RWPE2 (cell line): ENCODE measurements around the gene NGF.

Experiments used
- ATAC-seq: fragments of 200-7000 bp; cut with Tn5 transposase; 3 replicates; pipeline ENCODE4 v1.9.1; 2021; ENCODE audit warnings: low read depth
- DNase-seq: peaks from one replicate; pipeline ENCODE4 v3.0.0-alpha.2; 2020; ENCODE audit warnings: low spot score
- H3K27ac ChIP-seq: fragments of 450-650 bp; 2 replicates; pipeline ENCODE4 v1.5.1; 2017; ENCODE audit warnings: mild to moderate bottlenecking; ENCODE audit not compliant: poor library complexity, severe bottlenecking
- H3K27me3 ChIP-seq: fragments of 250-450 bp; sonication (Bioruptor Pico); 2 replicates; pipeline ENCODE4 v1.5.1; 2021; ENCODE audit warnings: mild to moderate bottlenecking, moderate library complexity; ENCODE audit not compliant: insufficient read depth, poor library complexity, severe bottlenecking
- H3K36me3 ChIP-seq: fragments of 250-450 bp; sonication (Bioruptor Pico); 2 replicates; pipeline ENCODE4 v1.5.1; 2020; ENCODE audit warnings: low read depth, mild to moderate bottlenecking, moderate library complexity
- H3K4me1 ChIP-seq: fragments of 250-450 bp; sonication (Bioruptor Pico); 2 replicates; pipeline ENCODE4 v1.5.1; 2021; ENCODE audit warnings: mild to moderate bottlenecking, moderate library complexity; ENCODE audit not compliant: insufficient read depth, poor library complexity, severe bottlenecking
- H3K4me3 ChIP-seq: fragments of 250-450 bp; sonication (Bioruptor Pico); 2 replicates; pipeline ENCODE4 v1.5.1; 2021; ENCODE audit warnings: mild to moderate bottlenecking, moderate library complexity; ENCODE audit not compliant: severe bottlenecking
- H3K9me3 ChIP-seq: fragments of 250-450 bp; sonication (Bioruptor Pico); 2 replicates; pipeline ENCODE4 v1.5.1; 2021; ENCODE audit warnings: mild to moderate bottlenecking, moderate library complexity; ENCODE audit not compliant: severe bottlenecking
- TF ChIP-seq, protein P1 (sequence below): fragments of 450-650 bp; IDR thresholded peaks from one replicate; pipeline ENCODE4 v1.5.1; 2017; ENCODE audit warnings: mild to moderate bottlenecking, moderate library complexity; ENCODE audit not compliant: poor library complexity, severe bottlenecking

The NGF gene

DNA sequence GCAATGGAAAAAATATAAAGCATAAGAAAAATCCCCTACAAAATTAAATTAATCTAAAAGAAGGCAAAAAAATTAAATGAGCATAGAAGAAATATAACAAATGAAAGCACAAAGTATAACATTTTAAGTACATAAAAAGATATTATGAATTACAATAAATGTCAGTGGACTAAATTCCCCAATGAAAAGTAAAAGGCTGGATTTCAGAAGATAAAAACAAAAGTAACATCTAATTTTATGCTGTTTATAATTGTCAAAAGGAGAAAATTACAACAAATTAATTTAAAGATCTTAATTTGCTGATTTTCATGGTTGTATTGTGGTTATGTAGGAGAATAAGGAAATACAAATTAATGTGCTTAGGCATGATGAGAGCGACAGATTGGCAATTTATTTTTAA is 92.8 kb downstream of the NGF start:
- TF ChIP-seq, protein P1, sequence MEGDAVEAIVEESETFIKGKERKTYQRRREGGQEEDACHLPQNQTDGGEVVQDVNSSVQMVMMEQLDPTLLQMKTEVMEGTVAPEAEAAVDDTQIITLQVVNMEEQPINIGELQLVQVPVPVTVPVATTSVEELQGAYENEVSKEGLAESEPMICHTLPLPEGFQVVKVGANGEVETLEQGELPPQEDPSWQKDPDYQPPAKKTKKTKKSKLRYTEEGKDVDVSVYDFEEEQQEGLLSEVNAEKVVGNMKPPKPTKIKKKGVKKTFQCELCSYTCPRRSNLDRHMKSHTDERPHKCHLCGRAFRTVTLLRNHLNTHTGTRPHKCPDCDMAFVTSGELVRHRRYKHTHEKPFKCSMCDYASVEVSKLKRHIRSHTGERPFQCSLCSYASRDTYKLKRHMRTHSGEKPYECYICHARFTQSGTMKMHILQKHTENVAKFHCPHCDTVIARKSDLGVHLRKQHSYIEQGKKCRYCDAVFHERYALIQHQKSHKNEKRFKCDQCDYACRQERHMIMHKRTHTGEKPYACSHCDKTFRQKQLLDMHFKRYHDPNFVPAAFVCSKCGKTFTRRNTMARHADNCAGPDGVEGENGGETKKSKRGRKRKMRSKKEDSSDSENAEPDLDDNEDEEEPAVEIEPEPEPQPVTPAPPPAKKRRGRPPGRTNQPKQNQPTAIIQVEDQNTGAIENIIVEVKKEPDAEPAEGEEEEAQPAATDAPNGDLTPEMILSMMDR = no peak
- Histone ChIP-seq H3K4me3 (no peak overlapping the region), H3K36me3 (no peaks in the 10 kb centered on the region), H3K4me1 (no peaks in the 10 kb centered on the region), H3K27me3 (no peaks in the 10 kb centered on the region), H3K27ac (no peak overlapping the region), H3K9me3 (peaks cover 10% of the 10 kb centered on the region)
- no peak for ATAC-seq
- no peak for DNase-seq

DNA sequence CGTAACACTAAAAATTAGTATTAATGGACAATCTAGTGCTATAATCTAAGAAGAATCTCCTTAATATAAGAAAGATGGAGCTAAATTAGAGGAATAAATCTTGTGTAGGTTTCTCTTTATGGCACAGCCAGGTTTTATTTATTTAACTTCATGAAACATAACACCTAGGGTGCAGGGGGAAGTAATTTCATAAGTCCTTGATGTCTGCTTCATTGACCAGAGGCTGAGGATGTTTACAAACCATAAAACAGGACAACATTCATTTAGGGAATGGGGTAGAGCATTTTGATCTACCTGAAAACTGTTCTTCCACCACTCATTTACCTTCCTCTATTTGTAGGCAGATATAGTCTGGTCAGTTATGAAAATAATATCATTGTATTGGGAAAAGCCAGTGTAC is 95.5 kb downstream of the NGF start:
- no peaks in the 10 kb centered on the region for H3K27me3 ChIP-seq
- no peak overlapping the region for H3K4me3 ChIP-seq
- H3K27ac ChIP-seq = no peak overlapping the region
- no peaks in the 10 kb centered on the region for H3K4me1 ChIP-seq
- DNase-seq (no peak), ATAC-seq (no peak)
- TF ChIP-seq, protein P1 = no peak
- H3K9me3 ChIP-seq = peaks cover 8% of the 10 kb centered on the region
- no peaks in the 10 kb centered on the region for H3K36me3 ChIP-seq

GRCh38 chr1:115241309-115241708 is 96.7 kb downstream of the NGF start:
- Histone ChIP-seq H3K4me1 (no peaks in the 10 kb centered on the region), H3K27ac (no peak overlapping the region), H3K36me3 (no peaks in the 10 kb centered on the region), H3K9me3 (peaks cover 8% of the 10 kb centered on the region), H3K27me3 (no peaks in the 10 kb centered on the region), H3K4me3 (no peak overlapping the region)
- TF ChIP-seq, protein P1 = no peak
- no peak for ATAC-seq
- DNase-seq = no peak

GRCh38 chr1:115240297-115240696 is 97.8 kb downstream of the NGF start:
- Histone ChIP-seq H3K4me1 (no peaks in the 10 kb centered on the region), H3K9me3 (peaks cover 4% of the 10 kb centered on the region), H3K27me3 (no peaks in the 10 kb centered on the region), H3K4me3 (no peak overlapping the region), H3K27ac (no peak overlapping the region), H3K36me3 (no peaks in the 10 kb centered on the region)
- TF ChIP-seq, protein P1 = no peak
- DNase-seq (no peak), ATAC-seq (no peak)

DNA sequence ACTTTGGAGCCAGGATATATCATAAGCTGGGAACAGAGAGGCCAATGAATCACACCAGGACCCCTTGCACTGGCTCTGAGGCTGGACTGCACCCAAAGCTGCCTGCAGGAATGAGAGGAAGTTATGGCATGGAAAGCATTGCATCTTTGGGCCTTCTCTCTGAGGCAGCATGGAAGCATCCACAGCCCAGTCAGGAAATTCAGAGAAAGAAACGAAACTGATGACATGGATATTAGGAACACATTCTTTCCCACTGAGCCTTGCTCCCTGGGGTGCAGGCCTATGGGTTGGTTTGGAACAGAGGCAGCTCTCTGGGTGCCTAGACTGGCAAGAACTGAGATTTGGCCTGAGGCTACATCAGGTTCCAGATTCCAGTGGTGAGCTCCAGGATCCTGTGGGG is 98.6 kb downstream of the NGF start:
- H3K4me1 ChIP-seq = no peaks in the 10 kb centered on the region
- TF ChIP-seq, protein P1 = no peak
- H3K9me3 ChIP-seq = no peaks in the 10 kb centered on the region
- DNase-seq = no peak
- no peak overlapping the region for H3K4me3 ChIP-seq
- no peaks in the 10 kb centered on the region for H3K27me3 ChIP-seq
- no peak overlapping the region for H3K27ac ChIP-seq
- ATAC-seq = no peak
- no peaks in the 10 kb centered on the region for H3K36me3 ChIP-seq
